Suprapubic skin (tissue), 3 donors: ENCODE results near the gene OR2M5.

ENCODE experiments used
- CTCF ChIP-seq, 2 donors: fragments of 200-600 bp in 1 of 2; fragments of 450-650 bp in 1 of 2; sonication (generic) in 1 of 2; IDR thresholded peaks; one replicate each; pipeline ENCODE4 v1.5.1; 2016 to 2019; ENCODE audit warnings: antibody characterized with exemption in 2 of 2, mild to moderate bottlenecking in 1 of 2, moderate library complexity in 1 of 2
- POLR2A ChIP-seq, 2 donors: fragments of 450-650 bp; IDR thresholded peaks; one replicate each; pipeline ENCODE4 v1.6.1; 2017; ENCODE audit warnings: antibody characterized with exemption in 2 of 2, mild to moderate bottlenecking in 2 of 2, moderate library complexity in 2 of 2

- TF ChIP-seq POLR2A (IDR thresholded peaks at IDR 0.05) (no peak), CTCF (IDR thresholded peaks at IDR 0.05) (no peak)
These were observed 42.4 kb downstream of the OR2M5 start for GRCh38 chr1:248187363-248187762.
